Urothelium cell line (cell line): ENCODE data around the gene AP2S1.
"Not testable (repeated sequence)": the region's sequence is repeated elsewhere in the genome, so short reads cannot be mapped to it uniquely, and the experiment has no call there.

Experiments used
- DNase-seq: peaks from one replicate; pipeline ENCODE4 v3.0.0; 2011; ENCODE audit warnings: low spot score, mixed read lengths
- FAIRE-seq: peaks from 2 replicates; lab custom pipeline; 2011; peaks lifted over from hg19 to GRCh38; lab: Jason Lieb, UNC

AP2S1 gene

DNA sequence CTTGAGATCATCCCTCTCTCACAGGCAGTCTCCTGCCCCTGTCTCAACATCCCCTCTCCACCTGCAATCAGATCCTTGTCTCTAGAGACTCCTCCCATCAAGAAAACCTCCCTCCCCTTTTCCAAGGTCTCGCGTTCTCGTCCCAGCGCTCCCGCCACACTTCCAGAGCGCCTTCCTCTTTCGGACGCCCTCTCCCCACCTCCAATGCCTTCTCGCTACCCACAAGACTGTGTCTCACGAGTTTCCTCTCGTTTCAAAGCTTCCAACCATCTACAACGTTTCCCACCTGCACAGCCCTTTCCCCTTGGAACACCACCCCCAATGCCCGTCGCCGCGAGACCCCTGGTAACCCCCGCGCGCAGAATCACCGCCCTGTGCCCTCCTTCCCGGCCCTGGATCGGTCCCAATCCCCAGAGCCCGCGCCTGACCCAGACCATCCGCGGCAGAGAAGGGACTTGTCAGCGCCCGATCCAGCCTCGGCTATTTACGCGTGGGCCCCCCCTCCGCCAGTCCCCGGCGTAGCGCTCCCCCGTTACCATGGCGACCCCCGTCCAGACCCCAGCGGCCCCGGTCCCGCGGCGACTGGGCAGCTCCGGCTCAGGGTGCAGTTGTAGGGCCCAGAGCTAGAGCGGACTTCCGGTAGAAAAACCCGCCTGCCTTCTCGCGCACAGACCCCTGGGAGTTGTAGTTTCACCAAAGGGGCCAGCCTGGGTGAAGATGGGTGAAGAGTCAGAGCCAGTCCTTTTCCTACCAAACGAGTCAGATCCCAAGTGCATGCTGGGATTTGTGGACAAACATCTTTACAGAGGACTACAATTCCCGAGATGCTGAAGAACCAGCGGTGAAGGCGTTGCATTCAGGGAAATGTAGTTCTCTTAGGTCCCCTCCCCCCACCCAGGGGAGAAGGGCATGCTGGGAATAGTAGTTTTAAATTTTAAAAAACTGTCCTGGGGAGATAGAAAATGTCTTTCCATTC is at the start of gene AP2S1:
TSS of gene AP2S1 (minus strand) at position 619 of the 976 bp plus-strand sequence. CDS start at position 539, 80 bp downstream.
- DNase-seq, result peak; percentile 97
- FAIRE-seq, result no peak

DNA sequence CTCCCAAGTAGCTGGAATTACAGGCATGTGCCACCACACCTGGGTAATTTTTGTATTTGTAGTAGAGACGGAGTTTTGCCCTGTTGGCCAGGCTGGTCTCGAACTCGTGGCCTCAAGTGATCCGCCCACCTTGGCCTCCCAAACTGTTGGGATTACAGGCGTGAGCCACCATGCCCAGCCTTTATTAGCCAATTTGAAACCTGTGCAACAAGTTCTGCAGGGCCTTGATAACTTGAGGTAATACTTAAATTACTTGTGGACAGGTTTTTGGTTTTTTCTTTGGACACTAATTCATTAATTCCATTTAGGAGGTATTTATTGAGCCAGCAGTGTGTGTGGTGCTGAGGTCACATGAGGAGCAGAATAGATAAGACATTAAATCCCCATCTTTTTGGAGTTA is 49.7 kb upstream of the AP2S1 start:
- FAIRE-seq (no peak), DNase-seq (no peak)

DNA sequence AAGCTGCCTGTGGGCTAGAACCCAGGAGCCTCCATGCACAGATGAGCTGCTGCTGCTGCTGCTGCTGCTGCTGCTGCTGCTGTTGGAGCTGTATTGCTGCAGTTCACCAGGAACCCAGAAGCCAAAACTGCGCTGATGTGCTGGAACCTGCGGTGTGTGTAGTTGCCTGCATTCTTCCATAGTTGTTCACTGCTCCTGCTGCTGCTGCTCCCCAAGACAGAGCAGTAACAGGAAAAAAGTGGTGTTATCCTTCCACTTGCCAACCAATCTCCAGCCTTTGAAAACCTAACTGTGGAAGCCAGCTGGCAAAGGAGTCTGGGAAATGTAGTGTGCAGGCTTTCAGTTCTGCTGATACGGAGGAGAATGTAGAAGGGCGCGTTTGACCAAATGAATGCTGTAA is 48.1 kb upstream of the AP2S1 start:
- DNase-seq, result no peak
- no peak for FAIRE-seq

DNA sequence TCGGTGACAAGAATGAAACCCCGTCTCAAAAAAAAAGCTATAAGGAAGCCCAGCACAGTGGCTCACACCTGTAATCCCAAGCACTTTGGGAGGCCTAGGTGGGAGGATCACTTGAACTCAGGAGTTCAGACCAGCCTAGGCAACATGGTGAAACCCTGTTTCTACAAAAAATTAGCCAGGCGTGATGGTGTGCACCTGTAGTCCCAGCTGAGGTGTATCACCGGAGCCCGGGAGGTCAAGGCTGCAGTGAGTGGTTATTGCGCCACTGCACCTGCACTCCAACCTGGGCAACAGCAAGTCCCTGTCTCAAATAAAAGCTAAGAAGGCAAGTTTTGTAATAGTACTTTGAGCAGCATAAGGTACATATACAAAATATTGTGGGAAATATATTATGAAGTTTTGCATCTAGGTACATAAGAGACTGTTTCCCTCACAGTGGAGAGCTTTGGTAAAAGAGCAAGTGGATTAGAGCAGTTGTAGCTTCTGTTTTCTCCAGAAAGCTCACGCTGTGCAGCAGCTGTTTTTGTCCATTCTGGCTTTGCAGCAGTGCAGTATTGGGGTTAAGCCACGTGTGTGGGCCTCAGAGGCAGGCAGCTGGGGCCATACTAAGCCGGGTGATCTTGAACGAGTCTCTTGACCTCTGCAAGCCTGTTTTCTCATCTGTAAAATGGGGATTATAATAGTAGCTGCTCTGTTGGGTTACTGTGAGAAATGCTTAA is 45.6 kb upstream of the AP2S1 start:
- no peak for FAIRE-seq
- no peak for DNase-seq

DNA sequence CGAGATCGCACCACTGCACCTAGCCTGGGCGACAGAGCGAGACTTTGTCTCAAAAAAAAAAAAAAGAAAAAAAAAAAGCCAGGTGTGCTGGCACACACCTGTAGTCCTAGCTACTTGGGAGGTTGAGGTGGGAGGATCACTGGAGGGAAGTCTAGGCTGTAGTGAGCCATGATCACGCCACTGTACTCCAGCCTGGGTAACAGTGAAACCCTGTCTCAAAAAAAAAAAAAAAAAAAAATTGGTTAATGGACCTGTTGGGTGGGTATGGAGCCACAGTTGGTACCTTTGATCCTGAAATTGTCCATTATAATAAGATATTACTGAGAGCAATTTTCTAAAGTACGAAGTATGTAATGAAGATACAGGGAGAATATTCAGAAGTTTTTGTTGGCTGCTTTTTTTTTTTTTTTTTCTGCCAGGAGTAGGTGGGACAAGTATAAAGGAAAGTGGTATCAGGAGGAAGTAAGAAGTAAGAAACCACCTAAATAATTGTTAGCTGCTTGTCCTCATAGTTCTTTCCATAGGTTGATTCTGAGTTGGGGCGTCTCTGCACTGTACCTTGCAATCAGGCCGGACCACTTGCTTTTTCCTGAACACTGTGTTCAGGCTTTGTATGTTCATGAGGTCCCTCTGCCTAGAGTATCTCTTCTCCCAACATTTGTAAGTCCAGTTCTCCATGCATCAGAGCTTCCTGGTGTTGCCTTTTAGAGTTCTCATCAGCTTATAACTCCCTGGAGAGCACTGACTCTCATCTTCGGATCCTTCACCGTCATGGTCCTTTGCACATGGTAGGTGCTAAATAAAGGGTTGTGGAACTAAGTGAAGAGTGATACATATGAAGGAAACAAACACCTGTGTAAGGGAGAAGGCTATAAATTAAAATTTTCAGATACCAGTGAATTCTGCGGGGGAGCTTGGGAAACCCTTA is 41.9 kb upstream of the AP2S1 start:
- DNase-seq (no peak), FAIRE-seq (no peak)

DNA sequence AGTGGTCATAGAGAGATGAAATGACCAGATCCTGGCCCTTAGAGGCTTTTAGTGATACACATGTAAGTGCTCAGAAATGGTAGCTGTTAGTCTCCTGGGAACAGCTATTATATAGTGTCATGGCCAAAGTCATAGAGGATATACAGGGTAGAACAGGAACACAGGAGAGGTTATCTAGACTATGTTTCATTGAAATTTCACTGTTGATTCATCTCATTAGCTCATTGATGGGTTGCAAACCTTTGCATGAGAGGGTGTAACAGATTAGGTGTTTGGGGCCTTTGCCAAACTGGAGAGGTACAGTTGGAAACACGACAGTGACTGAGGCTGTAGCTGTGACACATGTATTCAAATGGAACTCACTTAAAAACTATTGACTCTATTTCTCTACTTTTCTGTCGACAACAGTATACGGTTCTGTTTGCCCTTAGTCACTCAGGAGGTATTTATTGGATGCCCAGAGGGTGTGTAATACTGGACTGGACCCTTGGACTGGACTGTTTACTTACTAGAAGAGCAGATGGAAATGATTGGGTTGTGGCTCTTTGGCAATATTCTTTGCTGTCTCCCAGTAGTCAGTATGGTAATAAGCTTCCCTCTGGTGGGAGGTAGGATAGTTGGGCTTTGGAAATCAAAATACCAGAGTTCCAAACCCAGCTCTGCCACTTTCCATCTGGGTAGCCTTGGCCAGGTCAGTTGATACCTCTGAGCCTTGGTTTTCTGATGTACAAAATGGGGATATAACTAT is 40.0 kb upstream of the AP2S1 start:
- FAIRE-seq (no peak), DNase-seq (no peak)

DNA sequence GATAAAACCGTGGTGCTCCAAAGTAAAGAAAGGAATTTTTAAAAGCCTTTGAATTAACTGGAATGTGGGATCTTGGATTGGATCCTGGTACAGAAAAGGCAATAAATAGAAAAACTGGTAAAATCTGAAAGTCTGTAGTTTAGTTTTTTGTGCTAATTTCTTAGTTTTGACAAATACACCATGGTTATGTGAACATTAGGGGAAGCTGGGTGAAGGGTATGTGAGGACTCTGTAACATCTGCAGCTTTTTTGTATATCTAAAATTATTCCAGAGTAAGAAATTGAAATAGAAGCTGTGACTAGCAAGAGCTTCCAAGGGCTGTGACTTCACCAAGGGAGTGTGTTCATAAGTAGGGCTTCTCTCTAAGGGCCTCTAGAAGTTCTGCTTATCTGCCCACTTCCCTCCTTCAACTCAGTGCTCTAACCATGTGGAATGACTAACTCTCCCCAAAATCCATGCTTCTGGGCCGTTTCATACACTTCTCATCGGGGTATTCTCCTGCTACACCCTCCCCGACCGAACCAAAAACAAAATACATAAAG is 36.7 kb upstream of the AP2S1 start:
- DNase-seq (no peak), FAIRE-seq (no peak)

DNA sequence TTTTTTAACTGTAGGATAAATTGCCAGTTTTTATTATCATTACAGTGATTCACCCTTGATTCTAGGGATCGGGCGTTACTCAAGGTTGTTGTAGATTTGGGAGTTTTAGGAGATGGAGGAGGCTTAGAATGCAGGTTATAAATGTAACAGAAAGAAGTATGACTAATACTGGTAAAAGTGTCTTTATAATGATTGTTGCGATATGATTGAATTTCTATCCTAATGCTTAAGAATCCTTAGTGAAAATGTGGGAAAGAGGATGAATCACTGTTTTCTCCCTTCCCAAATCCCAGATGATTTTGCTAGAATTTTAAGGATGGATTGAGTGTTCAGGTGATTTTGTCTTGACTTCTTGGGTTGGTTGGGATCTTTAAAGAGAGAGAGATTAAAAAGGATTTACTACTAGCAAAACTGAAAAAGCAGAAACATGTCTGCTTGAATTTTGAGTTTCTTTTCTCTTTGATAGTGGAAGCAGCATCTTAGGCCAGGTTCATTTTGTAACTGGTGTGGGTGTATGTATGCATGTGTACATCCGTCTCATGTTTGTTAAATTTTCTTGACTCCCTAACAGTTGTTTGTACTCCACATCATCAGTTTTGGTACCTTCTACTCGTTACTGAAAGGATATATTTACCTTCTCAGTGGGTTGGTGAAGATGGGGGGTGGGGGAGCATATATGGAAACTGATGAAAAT is 36.0 kb upstream of the AP2S1 start:
- FAIRE-seq (no peak), DNase-seq (no peak)

DNA sequence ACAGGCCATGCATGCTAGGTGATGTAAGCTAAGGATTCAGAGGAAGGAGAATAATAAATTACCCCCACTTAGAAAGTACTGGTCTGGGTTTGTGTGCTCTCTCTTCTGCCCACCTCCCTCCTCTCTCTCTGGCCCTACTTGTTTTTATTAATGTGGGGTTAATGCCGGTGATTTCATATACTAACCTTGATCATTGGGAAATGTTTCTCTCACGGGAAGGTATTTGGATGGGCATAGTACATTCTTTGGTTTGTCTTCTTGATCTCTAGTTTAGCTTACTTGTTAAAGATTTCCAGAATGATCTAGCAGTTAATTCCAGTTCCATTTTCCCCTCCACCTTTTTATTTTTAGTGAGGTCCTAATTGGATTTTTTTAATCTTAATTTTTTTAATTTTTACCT is 34.8 kb upstream of the AP2S1 start:
- DNase-seq, result no peak
- no peak for FAIRE-seq

DNA sequence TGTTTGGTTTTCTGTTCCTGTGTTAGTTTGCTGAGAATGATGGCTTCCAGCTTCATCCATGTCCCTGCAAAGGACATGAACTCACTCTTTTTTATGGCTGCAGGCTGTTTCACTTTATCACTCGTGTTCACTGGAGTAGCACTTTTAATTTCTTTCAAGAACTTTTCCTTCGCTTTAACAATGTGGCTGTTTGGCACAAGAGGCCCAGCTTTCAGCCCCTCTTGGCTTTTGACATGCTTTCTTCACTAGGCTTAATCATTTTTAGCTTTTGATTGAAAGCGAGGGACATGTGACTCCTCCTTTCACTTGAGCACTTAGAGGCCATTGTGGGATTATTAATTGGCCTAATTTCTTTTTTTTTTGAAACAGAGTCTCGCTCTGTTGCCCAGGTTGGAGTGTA is 32.1 kb upstream of the AP2S1 start:
- not testable (repeated sequence) for FAIRE-seq

DNA sequence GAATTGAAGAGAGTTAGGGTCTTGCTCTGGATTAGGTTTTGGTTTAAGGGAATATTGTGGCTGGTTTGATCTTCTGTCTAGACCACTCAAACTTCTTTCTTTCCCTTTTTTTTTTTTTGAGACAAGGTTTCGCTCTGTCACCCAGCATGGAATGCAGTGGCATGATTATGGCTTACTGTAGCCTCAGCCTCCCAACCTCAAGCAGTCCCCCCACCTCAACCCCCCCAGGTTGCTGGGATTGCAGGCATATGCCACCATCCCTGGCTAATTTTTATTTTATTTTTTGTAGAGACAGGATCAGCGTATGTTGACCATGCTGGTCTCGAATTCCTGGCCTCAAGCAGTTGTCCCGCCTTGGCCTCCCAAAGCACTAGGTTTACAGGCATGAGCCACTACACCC is 31.4 kb upstream of the AP2S1 start:
- no peak for DNase-seq
- FAIRE-seq, result no peak

More for the DNA sequence above, 32.1 kb upstream of the AP2S1 start:
- not testable (repeated sequence) for DNase-seq

DNA sequence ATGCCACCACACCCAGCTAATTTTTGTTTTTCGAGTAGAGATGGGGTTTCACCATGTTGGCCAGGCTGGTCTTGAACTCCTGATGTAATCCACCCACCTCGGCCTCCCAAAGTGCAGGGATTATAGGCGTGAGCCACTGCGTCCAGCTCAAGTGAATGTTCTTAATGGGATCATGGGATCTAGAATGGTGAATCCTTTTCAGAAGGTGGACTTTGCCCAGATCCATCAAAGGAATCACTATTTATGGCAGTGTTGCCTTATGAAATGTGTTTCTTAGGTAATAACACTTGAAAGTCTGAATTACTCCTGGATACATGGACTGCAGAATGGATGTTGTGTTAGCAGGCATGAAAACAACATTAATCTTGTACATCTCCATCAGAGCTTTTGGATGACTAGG is 30.4 kb upstream of the AP2S1 start:
- DNase-seq, result no peak
- FAIRE-seq, result no peak

DNA sequence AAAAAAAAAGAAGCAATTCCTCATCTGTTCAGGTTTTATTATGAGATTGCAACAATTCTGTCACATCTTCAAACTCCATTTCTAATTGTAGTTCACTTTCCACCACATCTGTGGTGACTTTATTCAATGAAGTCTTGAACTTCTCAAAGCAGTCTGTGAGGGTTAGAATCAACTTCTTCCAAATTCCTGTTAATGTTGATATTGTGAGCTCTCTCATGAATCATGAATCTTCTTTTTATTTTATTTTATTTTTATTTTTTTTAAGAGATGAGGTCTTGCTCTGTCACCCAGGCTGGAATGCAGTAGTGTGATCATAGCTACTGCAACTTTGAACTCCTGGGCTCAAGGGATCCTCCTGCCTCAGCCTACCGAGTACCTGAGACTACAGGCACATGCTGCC is 29.8 kb upstream of the AP2S1 start:
- DNase-seq, result no peak
- no peak for FAIRE-seq

DNA sequence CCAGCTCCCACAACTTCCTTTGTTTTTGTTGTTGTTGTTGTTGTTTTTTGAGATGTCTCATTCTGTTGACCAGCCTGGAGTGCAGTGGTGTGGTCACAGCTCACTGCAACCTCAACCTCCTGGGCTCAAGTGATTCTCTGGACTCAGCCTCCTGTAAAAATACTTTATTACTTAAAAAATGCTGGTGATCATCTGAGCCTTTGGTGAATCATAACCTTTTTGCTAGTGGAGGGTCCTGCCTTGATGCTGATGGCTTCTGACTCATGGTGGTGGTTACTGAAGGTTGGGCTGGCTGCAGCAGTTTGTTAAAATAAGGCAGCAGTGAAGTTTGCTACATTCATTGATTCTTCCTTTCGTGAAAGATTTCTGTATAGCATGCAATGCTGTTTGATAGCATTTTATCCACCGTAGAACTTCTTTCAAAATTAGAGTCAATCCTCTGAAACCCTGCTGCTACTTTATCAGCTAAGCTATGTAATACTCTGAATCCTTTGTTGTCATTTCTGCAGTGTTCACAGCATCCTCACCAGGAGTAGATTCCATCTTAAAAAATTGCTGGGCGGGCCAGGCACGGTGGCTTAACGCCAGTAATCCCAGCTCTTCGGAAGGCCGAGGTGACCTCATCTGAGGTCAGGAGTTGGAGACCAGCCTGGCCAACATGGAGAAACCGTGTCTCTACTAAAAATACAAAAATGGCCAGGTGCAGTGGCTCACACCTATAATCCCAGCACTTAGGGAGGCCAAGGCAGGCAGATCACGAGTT is 28.1 kb upstream of the AP2S1 start:
- FAIRE-seq (no peak), DNase-seq (peak; percentile 38)

DNA sequence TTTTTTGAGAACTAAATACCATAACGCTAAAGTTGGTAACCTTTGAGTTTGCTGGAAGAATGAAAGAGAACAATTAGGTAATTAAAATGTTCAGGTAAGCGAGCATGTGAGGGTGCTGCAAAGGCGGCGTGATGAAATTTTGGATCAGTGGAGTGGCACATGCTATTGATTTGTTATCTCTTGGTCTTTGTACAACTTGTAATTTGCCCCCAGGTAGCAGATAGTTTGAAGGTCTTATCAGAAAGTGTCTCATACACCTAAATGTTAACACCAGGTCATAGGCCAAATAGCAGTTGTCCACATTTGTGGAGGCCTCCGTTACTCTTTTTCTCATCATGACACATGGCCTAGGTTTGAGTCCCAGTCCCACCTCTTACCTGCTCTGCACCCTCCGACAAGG is 25.0 kb upstream of the AP2S1 start:
- no peak for DNase-seq
- no peak for FAIRE-seq

DNA sequence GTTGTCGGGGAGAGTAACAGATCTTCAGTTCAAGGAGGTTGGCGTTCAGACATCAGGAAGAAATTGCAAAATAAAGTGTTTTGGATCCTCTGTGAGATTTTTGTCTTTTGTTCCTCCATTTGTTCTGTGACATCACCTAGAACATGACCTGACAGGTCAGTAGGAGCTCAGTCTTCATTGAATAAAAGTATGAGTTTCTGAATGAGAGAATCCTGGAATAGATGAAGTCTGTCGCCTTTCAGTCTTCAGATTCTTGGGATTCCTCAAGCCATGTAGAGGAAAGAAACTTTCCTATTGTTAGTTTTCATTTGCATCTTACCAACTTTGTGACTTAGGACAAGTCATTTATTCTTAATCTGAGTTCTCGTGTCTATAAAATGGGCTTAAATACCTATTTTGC is 24.6 kb upstream of the AP2S1 start:
- FAIRE-seq, result no peak
- DNase-seq, result no peak

DNA sequence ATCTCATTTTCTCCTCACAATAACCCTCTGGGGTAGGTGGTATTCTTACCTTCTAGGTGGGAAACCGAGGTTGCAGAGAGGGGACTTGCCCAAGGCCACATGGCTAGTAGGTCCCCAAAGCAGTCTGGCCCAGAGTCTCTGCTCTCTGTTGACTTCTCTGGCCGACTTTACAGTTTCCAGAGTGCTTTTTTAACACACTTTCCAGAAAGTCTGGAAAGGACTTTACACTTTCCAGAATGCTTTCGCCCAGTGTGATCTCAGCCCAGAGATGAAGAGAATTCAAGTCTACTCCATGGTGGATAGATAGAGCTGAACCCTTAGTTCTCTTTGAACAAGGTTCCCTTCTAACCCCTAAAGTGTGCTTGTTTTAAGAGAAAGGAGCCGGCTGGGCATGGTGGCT is 22.3 kb upstream of the AP2S1 start:
- DNase-seq, result no peak
- FAIRE-seq, result no peak

DNA sequence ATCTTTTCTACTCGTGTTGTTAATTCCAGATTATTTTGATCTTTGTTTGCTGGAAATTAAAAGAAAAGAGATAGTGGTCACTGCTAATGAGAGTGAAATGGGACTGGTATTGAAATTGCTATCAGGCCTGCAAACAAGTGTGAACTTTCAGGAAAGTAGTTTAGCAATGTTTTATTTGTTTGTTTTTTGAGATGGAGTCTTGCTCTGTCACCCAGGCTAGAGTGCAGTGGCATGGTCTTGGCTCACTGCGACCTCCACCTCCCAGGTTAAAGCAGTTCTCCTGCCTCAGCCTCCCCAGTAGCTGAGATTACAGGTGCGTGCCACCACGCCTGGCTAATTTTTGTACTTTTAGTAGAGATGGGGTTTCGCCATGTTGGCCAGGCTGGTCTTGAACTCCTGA is 20.5 kb upstream of the AP2S1 start:
- DNase-seq, FAIRE-seq: not testable (repeated sequence)
